H1 (cell line): ENCODE data around the gene GIMAP7.

Experiments
- CTCF ChIP-seq, 3 experiments: IDR thresholded peaks; 1 replicate in 2 of 3; 2 replicates in 1 of 3; pipeline versions ENCODE4 v1.5.1 to v1.6.1; 2011; ENCODE audit warnings: low read length in 3 of 3, mild to moderate bottlenecking in 3 of 3, inconsistent platforms in 2 of 3, low read depth in 1 of 3, moderate library complexity in 1 of 3; ENCODE audit not compliant: insufficient read depth in 1 of 3; ENCODE audit errors: control extremely low read depth in 1 of 3
- PHF8 ChIP-seq: fragments of 200-600 bp; sonication (generic); conservative IDR thresholded peaks from 2 replicates; pipeline ENCODE4 v1.7.1; 2012; ENCODE audit warnings: low read depth, mild to moderate bottlenecking, inconsistent platforms, low read length, moderate library complexity
- POLR2AphosphoS5 ChIP-seq: IDR thresholded peaks from 2 replicates; pipeline ENCODE4 v1.6.1; 2011; ENCODE audit warnings: low read depth, low read length
- SAP30 ChIP-seq: fragments of 300-600 bp; sonication (generic); IDR thresholded peaks from 2 replicates; pipeline ENCODE4 v1.7.1; 2012; ENCODE audit warnings: low read length, moderate library complexity, mild to moderate bottlenecking, inconsistent platforms; ENCODE audit not compliant: insufficient read depth, insufficient replicate concordance
- TAF1 ChIP-seq: IDR thresholded peaks from 2 replicates; pipeline ENCODE4 v1.6.1; 2011; ENCODE audit warnings: mild to moderate bottlenecking, low read depth, low read length

- TF ChIP-seq CTCF (IDR thresholded peaks at IDR 0.05; ENCODE audit: control extremely low read depth in 1 of 3, insufficient read depth in 1 of 3, low read depth in 1 of 3, low read length in 3 of 3): no peak
- no peak for TF ChIP-seq TAF1
- TF ChIP-seq POLR2AphosphoS5: no peak
- TF ChIP-seq PHF8: no peak
- no peak for TF ChIP-seq SAP30
These were observed 23.6 kb downstream of the GIMAP7 start for GRCh38 chr7:150538259-150538658.
